Measurements from ENCODE around the gene KRTAP13-2. TPM values are rescaled to one million over a fixed set of nuclear protein-coding genes. Genes with fewer than 3 reads are reported as not detected.

KRTAP13-2 gene
- total RNA-seq, 5 donors from 2014 or later (not counting 1 experiment from before 2014, with no cell fraction given): not detected

GRCh38 chr21:30332681-30333080 is 39.4 kb downstream of the KRTAP13-2 start:
- Histone ChIP-seq H3K4me3 (ENCODE audit: control insufficient read depth in 1 of 2, extremely low read depth in 1 of 2, low read length in 1 of 2) (no peak overlapping the region), H3K4me1 (ENCODE audit: control insufficient read depth in 1 of 2, extremely low read depth in 1 of 2, insufficient read depth in 2 of 2, low read length in 2 of 2) (no peaks in the 10 kb centered on the region), H3K27ac (ENCODE audit: low read length) (no peak overlapping the region), H3K9me3 (no peaks in the 10 kb centered on the region), H3K36me3 (ENCODE audit: control insufficient read depth in 2 of 2, extremely low read depth in 1 of 2, insufficient read depth in 1 of 2, low read length in 1 of 2) (no peaks in the 10 kb centered on the region), H3K27me3 (replicated peaks in 1 of 2; ENCODE audit: control insufficient read depth in 2 of 2, extremely low read depth in 1 of 2, insufficient read depth in 2 of 2, low read length in 1 of 2) (no peaks in the 10 kb centered on the region)
- Mint-ChIP-seq H3K36me3 (no peaks in the 10 kb centered on the region), H3K4me3 (no peak overlapping the region), H3K27ac (no peak overlapping the region), H3K9me3 (no peaks in the 10 kb centered on the region), H3K27me3 (peaks cover 2 to 7% of the 10 kb centered on the region in 2 donors), H3K4me1 (no peaks in the 10 kb centered on the region)
- DNase-seq (no peak), ATAC-seq (replicated peaks in 1 of 4) (no peak)
- POLR2A ChIA-PET: no interaction called here
- CTCF ChIA-PET: interaction anchor here in 1 of 2 donors (0.6 kb wide), 1 partner anchor 340 kb away, joined by 5 read pairs; no protein-coding TSS in a partner anchor
- 60% methylated on average over 1 of the region's 2 CpGs for WGBS (ENCODE audit: insufficient coverage)

GRCh38 chr21:30329203-30329875 is 42.7 kb downstream of the KRTAP13-2 start:
- POLR2A ChIA-PET: no interaction called here
- Mint-ChIP-seq H3K4me1 (no peaks in the 10 kb centered on the region), H3K27ac (no peak overlapping the region), H3K27me3 (peaks cover 2 to 11% of the 10 kb centered on the region in 2 donors), H3K9me3 (peaks cover 3 to 26% (median 15%) of the 10 kb centered on the region in 3 donors), H3K36me3 (no peaks in the 10 kb centered on the region), H3K4me3 (no peak overlapping the region)
- Histone ChIP-seq H3K27me3 (replicated peaks in 1 of 2; ENCODE audit: control insufficient read depth in 2 of 2, extremely low read depth in 1 of 2, insufficient read depth in 2 of 2, low read length in 1 of 2) (no peaks in the 10 kb centered on the region), H3K4me3 (ENCODE audit: control insufficient read depth in 1 of 2, extremely low read depth in 1 of 2, low read length in 1 of 2) (no peak overlapping the region), H3K9me3 (peaks cover 2% of the 10 kb centered on the region), H3K36me3 (ENCODE audit: control insufficient read depth in 2 of 2, extremely low read depth in 1 of 2, insufficient read depth in 1 of 2, low read length in 1 of 2) (no peaks in the 10 kb centered on the region), H3K27ac (ENCODE audit: low read length) (no peak overlapping the region), H3K4me1 (ENCODE audit: control insufficient read depth in 1 of 2, extremely low read depth in 1 of 2, insufficient read depth in 2 of 2, low read length in 2 of 2) (no peaks in the 10 kb centered on the region)
- CTCF ChIA-PET: no interaction called here
- ATAC-seq (replicated peaks in 1 of 4): no peak
- 62% methylated on average over 3 of the region's 4 CpGs for WGBS (ENCODE audit: insufficient coverage)
- DNase-seq: no peak

- H3K4me3 Mint-ChIP-seq: no peak overlapping the region
- H3K9me3 ChIP-seq: peaks cover 2% of the 10 kb centered on the region
- DNase-seq (no peak), ATAC-seq (replicated peaks in 1 of 4) (no peak)
- peaks cover 2 to 11% of the 10 kb centered on the region in 2 donors for H3K27me3 Mint-ChIP-seq
- H3K4me1 ChIP-seq (ENCODE audit: control insufficient read depth in 1 of 2, extremely low read depth in 1 of 2, insufficient read depth in 2 of 2, low read length in 2 of 2): no peaks in the 10 kb centered on the region
- no peaks in the 10 kb centered on the region for H3K36me3 Mint-ChIP-seq
- no peaks in the 10 kb centered on the region for H3K4me1 Mint-ChIP-seq
- CTCF ChIA-PET: no interaction called here
- POLR2A ChIA-PET: no interaction called here
- H3K27ac Mint-ChIP-seq: no peak overlapping the region
- no peaks in the 10 kb centered on the region for H3K27me3 ChIP-seq (replicated peaks in 1 of 2; ENCODE audit: control insufficient read depth in 2 of 2, extremely low read depth in 1 of 2, insufficient read depth in 2 of 2, low read length in 1 of 2)
- H3K4me3 ChIP-seq (ENCODE audit: control insufficient read depth in 1 of 2, extremely low read depth in 1 of 2, low read length in 1 of 2): no peak overlapping the region
- H3K9me3 Mint-ChIP-seq: peaks cover 3 to 26% (median 15%) of the 10 kb centered on the region in 3 donors
- no peak overlapping the region for H3K27ac ChIP-seq (ENCODE audit: low read length)
- H3K36me3 ChIP-seq (ENCODE audit: control insufficient read depth in 2 of 2, extremely low read depth in 1 of 2, insufficient read depth in 1 of 2, low read length in 1 of 2): no peaks in the 10 kb centered on the region
These were observed 45.7 kb downstream of the KRTAP13-2 start for GRCh38 chr21:30326390-30326789.

Other genes with a start within 250 kb of the KRTAP13-2 start
- gene CLDN17, start 205.5 kb downstream of the KRTAP13-2 start, total RNA-seq: not detected
- gene CLDN8, start 156.2 kb downstream of the KRTAP13-2 start, total RNA-seq: not detected
- not detected for gene KRTAP24-1, start 89.3 kb downstream of the KRTAP13-2 start, total RNA-seq
- not detected for gene KRTAP25-1, start 82.8 kb downstream of the KRTAP13-2 start, total RNA-seq
- gene KRTAP26-1, start 52.0 kb downstream of the KRTAP13-2 start, total RNA-seq: not detected
- not detected for gene KRTAP27-1, start 34.6 kb downstream of the KRTAP13-2 start, total RNA-seq
- not detected for gene KRTAP23-1, start 23.7 kb downstream of the KRTAP13-2 start, total RNA-seq
- not detected for gene KRTAP13-1, start 23.8 kb upstream of the KRTAP13-2 start, total RNA-seq
- not detected for gene KRTAP13-3, start 53.7 kb upstream of the KRTAP13-2 start, total RNA-seq
- gene KRTAP13-4, start 57.9 kb upstream of the KRTAP13-2 start, total RNA-seq: not detected
- gene KRTAP15-1, start 68.0 kb upstream of the KRTAP13-2 start, total RNA-seq: not detected
- not detected for gene KRTAP19-1, start 108.1 kb upstream of the KRTAP13-2 start, total RNA-seq
- not detected for gene KRTAP19-2, start 115.2 kb upstream of the KRTAP13-2 start, total RNA-seq
- not detected for gene KRTAP19-3, start 119.7 kb upstream of the KRTAP13-2 start, total RNA-seq
- not detected for gene KRTAP19-4, start 124.9 kb upstream of the KRTAP13-2 start, total RNA-seq
- gene KRTAP19-5, start 129.9 kb upstream of the KRTAP13-2 start, total RNA-seq: not detected
- not detected for gene KRTAP19-6, start 169.6 kb upstream of the KRTAP13-2 start, total RNA-seq
- not detected for gene KRTAP19-7, start 189.0 kb upstream of the KRTAP13-2 start, total RNA-seq
- gene KRTAP22-2, start 218.1 kb upstream of the KRTAP13-2 start, total RNA-seq: not detected
- not detected for gene KRTAP6-3, start 220.2 kb upstream of the KRTAP13-2 start, total RNA-seq
- not detected for gene KRTAP6-2, start 226.6 kb upstream of the KRTAP13-2 start, total RNA-seq
- not detected for gene KRTAP22-1, start 228.8 kb upstream of the KRTAP13-2 start, total RNA-seq
- gene KRTAP6-1, start 241.7 kb upstream of the KRTAP13-2 start, total RNA-seq: not detected
- not detected for gene KRTAP20-1, start 244.2 kb upstream of the KRTAP13-2 start, total RNA-seq
- gene KRTAP20-4, start 248.4 kb upstream of the KRTAP13-2 start, total RNA-seq: not detected

All from T-cell (primary cell).